Stimulated activated CD4-positive, alpha-beta T cell treated with anti-CD3 and anti-CD28 coated beads, Interleukin-12 subunit alpha, Interleukin-12 subunit beta, amount 100 ng/mL, for 24 hours (primary cell): ENCODE data around the gene PNMA6F.

Experiments
- DNase-seq, 2 experiments: peaks; one replicate each; pipeline ENCODE4 v3.0.0-alpha.2; 2020; ENCODE audit warnings: low read depth in 2 of 2

The PNMA6F gene

GRCh38 chrX:153321381-153322124 is at the start of gene PNMA6F:
Gene PNMA6F (minus strand): TSS chrX:153321767. CDS start chrX:153320674, 1,093 bp downstream.
- DNase-seq, result no peak

DNA sequence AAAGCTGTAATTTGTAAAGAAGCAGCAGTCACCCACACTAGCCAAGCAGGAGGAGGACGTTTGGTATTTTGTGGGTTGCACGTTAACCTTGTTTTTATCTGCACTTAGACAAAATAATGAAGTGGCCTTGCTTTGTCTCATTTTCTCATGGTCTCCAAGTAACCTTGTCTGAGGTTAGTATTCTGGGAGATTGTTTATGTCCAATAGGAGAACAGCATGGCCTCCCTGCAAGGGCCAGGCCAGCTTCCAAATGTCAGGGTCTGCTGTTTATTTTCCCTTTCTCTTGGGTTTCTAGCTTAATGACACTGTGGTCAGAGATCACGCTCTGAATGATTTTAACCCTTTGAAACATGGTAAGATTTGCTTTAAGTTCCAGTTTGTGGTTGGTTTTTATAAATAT is 49.7 kb upstream of the PNMA6F start:
- no peak for DNase-seq

- no peak for DNase-seq
Observed at GRCh38 chrX:153370293-153371055, 48.9 kb upstream of the PNMA6F start.

- no peak for DNase-seq
Observed at GRCh38 chrX:153366878-153367538, 45.4 kb upstream of the PNMA6F start.

DNA sequence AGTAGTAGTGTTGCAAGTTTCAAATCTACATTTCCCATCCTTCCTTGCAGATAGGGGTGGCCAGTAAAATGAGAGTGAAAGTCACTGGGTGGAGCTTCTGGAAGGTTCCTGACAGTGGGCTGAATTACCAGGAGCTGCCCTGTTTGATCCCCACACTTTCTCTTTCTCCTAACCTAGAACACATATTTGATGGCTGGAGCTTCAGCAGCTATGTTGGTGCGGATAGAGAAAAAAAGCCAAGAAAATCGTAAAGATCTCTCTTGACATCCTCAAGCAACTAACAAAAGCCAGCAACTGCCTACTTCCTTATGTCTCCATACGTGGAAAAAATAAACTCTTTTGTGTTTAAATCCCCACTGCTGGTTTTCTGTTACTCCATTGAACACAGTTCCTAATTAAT is 44.6 kb upstream of the PNMA6F start:
- no peak for DNase-seq

DNA sequence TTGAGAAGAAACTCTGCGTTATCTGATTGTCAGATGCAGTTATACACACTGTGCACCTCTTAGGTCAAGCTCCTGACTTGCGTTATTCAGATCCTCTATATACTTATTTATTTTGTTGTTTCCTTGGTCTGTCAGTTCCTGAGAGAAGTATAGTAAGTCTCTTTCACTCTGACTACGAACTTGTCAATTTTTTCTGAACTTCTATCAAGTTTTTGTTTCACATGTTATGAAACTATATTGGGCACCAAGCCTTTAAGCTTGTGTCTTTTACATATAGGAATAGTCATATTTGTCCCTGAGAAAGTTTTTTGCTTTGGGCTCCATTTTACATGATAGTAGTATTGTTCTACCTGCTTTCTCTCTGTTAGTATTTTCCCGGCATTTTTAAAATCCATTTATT is 44.1 kb upstream of the PNMA6F start:
- DNase-seq, result no peak

- no peak for DNase-seq
Observed at GRCh38 chrX:153361781-153362397, 40.3 kb upstream of the PNMA6F start.

- DNase-seq, result no peak
Observed at GRCh38 chrX:153357877-153358276, 36.3 kb upstream of the PNMA6F start.

DNA sequence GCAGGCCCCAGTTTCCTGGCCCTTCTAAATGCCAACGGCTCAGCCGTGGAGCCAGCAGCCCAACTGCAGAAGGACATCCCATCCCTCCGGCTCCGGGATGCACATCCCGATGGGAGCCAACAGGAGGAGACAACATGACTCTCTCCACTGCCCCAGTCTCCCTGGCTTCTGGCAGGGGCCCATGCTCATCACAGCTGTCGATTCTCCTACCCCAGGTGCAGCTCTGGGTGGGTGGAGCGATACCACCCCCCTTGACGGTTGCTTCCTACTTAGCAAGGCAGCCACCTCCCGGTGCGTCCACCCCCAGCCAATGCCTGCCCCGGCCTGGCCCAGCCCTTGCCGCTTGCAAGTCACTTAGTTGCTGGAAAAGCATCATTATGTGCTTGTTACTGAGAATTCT is 31.8 kb upstream of the PNMA6F start:
- DNase-seq, result no peak

GRCh38 chrX:153352858-153353257 is 31.3 kb upstream of the PNMA6F start:
- DNase-seq, result no peak

DNA sequence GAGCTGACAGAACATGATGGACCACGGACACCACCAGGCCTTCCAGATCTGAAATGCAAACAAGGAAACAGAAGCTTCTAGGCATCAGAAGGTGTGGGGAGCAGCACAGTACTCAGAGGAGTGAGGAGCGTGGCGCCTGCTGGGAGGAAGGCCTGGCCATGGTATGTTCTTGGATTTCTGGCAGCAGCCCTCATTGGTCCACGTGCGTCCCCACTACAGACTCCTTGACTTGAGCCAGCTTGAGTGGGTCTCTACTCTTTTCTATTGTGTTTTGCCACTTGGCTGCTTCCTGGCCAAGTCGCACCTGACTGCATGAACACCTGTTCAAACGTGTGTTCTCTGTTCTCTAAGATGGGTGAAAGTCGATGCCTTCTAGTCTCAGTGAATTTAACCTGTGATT is 30.4 kb upstream of the PNMA6F start:
- DNase-seq, result no peak

- no peak for DNase-seq
Observed at GRCh38 chrX:153349952-153350351, 28.4 kb upstream of the PNMA6F start.

DNA sequence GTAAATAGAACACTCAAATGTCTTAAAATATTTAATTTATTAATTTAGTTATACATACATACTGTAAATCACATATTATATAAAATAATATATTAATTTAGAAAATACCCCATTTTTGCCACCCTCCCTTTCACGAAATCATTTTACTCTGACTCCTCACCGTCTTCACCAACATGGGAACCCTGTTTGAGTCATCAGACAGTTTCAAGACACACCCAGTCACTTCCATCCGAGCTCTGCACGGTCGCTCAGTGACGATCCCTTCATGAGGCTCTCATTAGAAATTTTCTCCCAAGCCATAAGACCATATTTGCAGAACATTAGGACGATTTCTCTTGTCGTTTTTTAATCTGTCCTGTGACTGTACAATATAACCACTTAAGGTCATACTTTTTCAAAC is 26.9 kb upstream of the PNMA6F start:
- DNase-seq, result no peak

DNA sequence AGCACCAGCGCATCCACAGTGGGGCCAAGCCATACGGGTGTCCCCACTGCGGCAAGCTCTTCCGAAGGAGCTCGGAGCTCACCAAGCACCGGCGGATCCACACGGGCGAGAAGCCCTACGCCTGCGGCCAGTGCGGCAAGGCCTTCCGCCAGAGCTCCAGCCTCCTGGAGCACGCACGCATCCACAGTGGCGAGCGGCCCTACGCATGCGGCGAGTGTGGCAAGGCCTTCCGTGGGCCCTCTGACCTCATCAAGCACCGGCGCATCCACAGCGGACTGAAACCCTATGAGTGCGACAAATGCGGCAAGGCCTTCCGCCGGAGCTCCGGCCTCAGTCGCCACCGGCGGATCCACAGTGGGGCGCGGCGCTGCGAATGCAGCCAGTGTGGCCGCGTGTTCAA is 26.0 kb upstream of the PNMA6F start:
- no peak for DNase-seq

DNA sequence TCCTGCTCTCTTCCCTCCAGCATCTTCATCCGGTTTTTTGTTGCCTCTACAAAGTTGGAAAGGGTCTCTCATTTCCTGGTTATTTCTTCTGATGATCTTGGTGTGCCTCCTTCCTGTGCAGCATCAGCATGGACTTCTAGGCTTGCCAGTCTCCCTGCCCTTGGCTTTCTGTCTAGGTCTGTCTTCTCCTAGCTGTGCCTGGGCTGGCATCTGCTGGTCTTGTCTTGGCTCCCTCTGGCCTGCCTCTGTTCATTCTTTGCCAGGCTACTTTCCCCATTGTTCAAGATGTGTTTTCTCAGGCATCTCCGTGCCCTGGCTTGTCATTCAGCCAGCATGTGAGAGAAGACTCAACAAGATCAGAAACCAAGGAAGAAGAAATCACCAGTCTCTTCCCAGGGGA is 22.1 kb upstream of the PNMA6F start:
- no peak for DNase-seq

GRCh38 chrX:153342762-153343558 is 21.4 kb upstream of the PNMA6F start:
- no peak for DNase-seq

GRCh38 chrX:153340111-153340510 is 18.5 kb upstream of the PNMA6F start:
- DNase-seq, result no peak

DNA sequence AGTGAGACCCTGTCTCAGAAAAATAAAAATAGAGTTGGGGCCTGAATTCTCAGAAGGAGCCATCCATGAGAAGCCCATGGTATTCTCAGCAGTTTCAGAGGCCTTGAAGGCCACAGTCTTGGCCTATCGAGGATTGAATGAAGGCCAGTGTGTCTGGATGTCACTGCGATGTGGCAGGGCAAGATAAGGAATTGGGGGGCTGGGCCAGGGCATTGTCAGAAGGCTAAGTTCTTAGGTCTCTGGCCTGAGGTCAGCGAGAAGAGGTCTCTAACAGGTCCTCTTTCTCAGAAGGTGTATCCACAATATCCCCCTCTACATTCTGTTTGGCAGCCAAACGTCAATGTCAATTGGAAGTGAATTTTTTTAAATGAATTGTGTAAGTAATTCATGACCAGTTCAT is 18.1 kb upstream of the PNMA6F start:
- DNase-seq, result no peak

DNA sequence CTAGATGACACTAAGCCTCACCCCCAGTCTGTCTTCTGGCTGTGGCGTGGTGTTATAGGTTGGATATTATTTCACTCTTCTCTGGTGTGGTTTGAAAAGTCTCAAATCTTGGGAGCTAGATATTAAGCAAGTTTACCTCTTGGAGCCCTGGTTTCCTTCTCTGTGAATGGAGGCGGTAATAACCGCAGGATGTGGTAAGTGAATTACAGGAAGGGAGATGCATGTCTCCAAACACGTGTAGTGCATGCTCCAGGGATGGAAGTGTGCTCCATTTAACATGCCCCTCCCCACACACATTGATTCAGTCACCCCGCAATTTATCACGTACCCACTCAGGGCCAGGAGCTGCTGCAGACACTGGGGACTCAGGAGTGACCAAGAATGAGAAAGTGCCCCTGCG is 17.3 kb upstream of the PNMA6F start:
- DNase-seq, result no peak

GRCh38 chrX:153336988-153337387 is 15.4 kb upstream of the PNMA6F start:
- no peak for DNase-seq

- no peak for DNase-seq
Observed at GRCh38 chrX:153336121-153336894, 14.7 kb upstream of the PNMA6F start.
